ENCODE measurements around the gene SPINT4.
"Not testable (repeated sequence)": the region's sequence is repeated elsewhere in the genome, so short reads cannot be mapped to it uniquely, and the experiment has no call there.

The SPINT4 gene

DNA sequence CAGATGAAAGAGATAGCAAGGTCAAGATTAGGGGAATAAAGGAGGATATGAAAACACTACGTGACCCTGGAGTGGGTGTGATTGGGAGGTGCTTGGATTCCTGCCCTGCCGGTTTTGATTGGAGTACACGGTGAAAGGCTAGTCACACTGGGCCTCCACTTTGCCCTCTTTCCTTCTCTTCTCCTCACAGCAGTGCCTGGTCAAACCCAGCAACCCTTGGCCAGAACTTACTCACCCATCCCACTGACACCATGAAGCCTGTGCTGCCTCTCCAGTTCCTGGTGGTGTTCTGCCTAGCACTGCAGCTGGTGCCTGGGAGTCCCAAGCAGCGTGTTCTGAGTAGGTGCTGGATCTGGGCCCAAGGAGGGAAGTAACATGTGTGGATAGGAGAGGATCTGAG, 20.3 kb upstream of the SPINT4 start, which contains the start of gene WFDC13:
TSS of gene WFDC13 (plus strand) at position 166 of the 400 bp plus-strand sequence. CDS start at position 252, 86 bp downstream.
- no peaks in the 10 kb centered on the region for H3K36me3 ChIP-seq (ENCODE audit: insufficient read depth, low read length)
- H3K4me1 ChIP-seq (ENCODE audit: insufficient read depth, low read length, severe bottlenecking), result no peaks in the 10 kb centered on the region
- no peak within 1 kb of the TSS for H3K27ac ChIP-seq (ENCODE audit: low read depth, low read length, poor library complexity, severe bottlenecking)
- no peak within 1 kb of the TSS for H3K4me3 ChIP-seq (ENCODE audit: low read depth, low read length, poor library complexity, severe bottlenecking)
- H3K4me2 ChIP-seq (ENCODE audit: low read length), result no peak within 1 kb of the TSS
- no peaks in the 10 kb centered on the region for H3K9me3 ChIP-seq (ENCODE audit: low read length)
- H2AFZ ChIP-seq (ENCODE audit: low read length), result no peak within 1 kb of the TSS
- no peaks in the 10 kb centered on the region for H4K20me1 ChIP-seq (ENCODE audit: insufficient read depth, low read length)
- TF ChIP-seq, protein P1, sequence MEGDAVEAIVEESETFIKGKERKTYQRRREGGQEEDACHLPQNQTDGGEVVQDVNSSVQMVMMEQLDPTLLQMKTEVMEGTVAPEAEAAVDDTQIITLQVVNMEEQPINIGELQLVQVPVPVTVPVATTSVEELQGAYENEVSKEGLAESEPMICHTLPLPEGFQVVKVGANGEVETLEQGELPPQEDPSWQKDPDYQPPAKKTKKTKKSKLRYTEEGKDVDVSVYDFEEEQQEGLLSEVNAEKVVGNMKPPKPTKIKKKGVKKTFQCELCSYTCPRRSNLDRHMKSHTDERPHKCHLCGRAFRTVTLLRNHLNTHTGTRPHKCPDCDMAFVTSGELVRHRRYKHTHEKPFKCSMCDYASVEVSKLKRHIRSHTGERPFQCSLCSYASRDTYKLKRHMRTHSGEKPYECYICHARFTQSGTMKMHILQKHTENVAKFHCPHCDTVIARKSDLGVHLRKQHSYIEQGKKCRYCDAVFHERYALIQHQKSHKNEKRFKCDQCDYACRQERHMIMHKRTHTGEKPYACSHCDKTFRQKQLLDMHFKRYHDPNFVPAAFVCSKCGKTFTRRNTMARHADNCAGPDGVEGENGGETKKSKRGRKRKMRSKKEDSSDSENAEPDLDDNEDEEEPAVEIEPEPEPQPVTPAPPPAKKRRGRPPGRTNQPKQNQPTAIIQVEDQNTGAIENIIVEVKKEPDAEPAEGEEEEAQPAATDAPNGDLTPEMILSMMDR (IDR thresholded peaks at IDR 0.05; ENCODE audit: low read length), result no peak
- no peak for TF ChIP-seq EZH2 (IDR thresholded peaks at IDR 0.05; ENCODE audit: borderline replicate concordance, low read length)
- H3K9ac ChIP-seq (ENCODE audit: low read length), result no peak within 1 kb of the TSS
- no peaks in the 10 kb centered on the region for H3K27me3 ChIP-seq (ENCODE audit: insufficient read depth, low read length)
- H3K79me2 ChIP-seq (ENCODE audit: insufficient read depth, low read length), result no peaks in the 10 kb centered on the region
- no peaks in the 10 kb centered on the region for H3K9me2 ChIP-seq (ENCODE audit: low read depth, low read length)
- no peaks in the 10 kb centered on the region for H3F3A ChIP-seq (ENCODE audit: insufficient read depth, low read length)

DNA sequence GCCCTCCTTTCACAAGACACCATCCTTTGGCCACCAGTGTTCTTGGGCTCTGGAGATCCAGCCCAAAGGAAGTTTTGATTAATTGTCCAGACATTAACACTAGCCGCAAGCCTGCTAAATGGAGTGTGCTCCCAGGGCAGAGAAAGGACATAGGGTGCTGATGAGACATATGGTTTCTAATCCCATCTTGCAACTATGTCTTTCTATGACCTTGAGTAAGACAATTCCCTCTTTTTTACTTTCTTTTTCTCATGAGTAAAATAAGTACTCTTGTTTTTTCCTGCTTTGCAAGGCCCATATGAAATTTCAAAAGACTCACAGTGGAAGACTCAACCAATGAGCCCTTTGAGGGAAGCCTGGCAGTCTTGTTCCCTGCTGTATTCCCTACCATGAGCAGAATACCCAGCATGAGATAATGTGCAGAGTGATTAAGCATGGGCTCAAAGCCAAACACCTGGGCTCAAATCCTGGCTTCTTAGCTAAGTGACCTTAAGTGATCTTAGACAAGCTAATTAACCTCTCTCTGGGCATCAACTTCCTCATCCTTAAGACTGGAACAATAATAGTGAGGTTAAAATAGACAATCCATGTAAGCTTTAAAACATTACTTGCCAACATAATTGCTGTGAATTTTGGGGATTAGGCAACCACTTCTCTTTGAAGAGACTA, 17.0 kb upstream of the SPINT4 start, which contains the start of gene WFDC10B:
TSS of gene WFDC10B (minus strand) at position 51 of the 669 bp plus-strand sequence. CDS start 19,027 bp downstream, outside the sequence.
- H2AFZ ChIP-seq (ENCODE audit: low read length), result no peak within 1 kb of the TSS
- H3K27ac ChIP-seq (ENCODE audit: low read depth, low read length, poor library complexity, severe bottlenecking), result no peak within 1 kb of the TSS
- no peak within 1 kb of the TSS for H3K9ac ChIP-seq (ENCODE audit: low read length)
- no peaks in the 10 kb centered on the region for H3F3A ChIP-seq (ENCODE audit: insufficient read depth, low read length)
- no peaks in the 10 kb centered on the region for H3K27me3 ChIP-seq (ENCODE audit: insufficient read depth, low read length)
- no peaks in the 10 kb centered on the region for H4K20me1 ChIP-seq (ENCODE audit: insufficient read depth, low read length)
- H3K9me3 ChIP-seq (ENCODE audit: low read length), result no peaks in the 10 kb centered on the region
- no peaks in the 10 kb centered on the region for H3K9me2 ChIP-seq (ENCODE audit: low read depth, low read length)
- H3K4me2 ChIP-seq (ENCODE audit: low read length), result no peak within 1 kb of the TSS
- no peak within 1 kb of the TSS for H3K4me3 ChIP-seq (ENCODE audit: low read depth, low read length, poor library complexity, severe bottlenecking)
- H3K79me2 ChIP-seq (ENCODE audit: insufficient read depth, low read length), result no peaks in the 10 kb centered on the region
- TF ChIP-seq, protein P1 (IDR thresholded peaks at IDR 0.05; ENCODE audit: low read length), result no peak
- no peak for TF ChIP-seq EZH2 (IDR thresholded peaks at IDR 0.05; ENCODE audit: borderline replicate concordance, low read length)
- H3K4me1 ChIP-seq (ENCODE audit: insufficient read depth, low read length, severe bottlenecking), result no peaks in the 10 kb centered on the region
- H3K36me3 ChIP-seq (ENCODE audit: insufficient read depth, low read length), result no peaks in the 10 kb centered on the region

DNA sequence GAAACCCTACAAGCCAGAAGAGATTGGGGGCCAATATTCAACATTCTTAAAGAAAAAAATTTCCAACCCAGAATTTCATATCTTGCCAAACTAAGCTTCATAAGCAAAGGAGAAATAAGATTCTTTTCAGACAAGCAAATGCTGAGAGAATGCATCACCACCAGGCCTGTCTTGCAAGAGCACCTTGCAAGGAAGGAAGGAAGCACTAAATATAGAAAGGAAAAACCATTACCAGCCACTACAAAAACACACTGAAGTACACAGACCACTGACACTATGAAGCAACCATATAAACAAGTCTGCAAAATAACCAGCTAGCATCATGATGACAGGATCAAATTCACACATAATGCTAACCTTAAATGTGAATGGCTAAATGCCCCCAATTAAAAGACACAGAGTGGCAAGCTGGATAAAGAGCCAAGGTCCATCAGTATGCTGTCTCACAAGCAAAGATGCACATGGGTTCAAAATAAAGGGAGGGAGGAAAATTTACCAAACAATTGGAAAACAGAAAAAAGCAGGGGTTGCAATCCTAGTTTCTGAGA, 5.9 kb upstream of the SPINT4 start:
- not testable (repeated sequence) for H3F3A ChIP-seq (ENCODE audit: insufficient read depth, low read length); H3K9me3 ChIP-seq (ENCODE audit: low read length); H3K9ac ChIP-seq (ENCODE audit: low read length); H3K4me1 ChIP-seq (ENCODE audit: insufficient read depth, low read length, severe bottlenecking); H3K36me3 ChIP-seq (ENCODE audit: insufficient read depth, low read length); H3K4me3 ChIP-seq (ENCODE audit: low read depth, low read length, poor library complexity, severe bottlenecking); H3K9me2 ChIP-seq (ENCODE audit: low read depth, low read length); H3K79me2 ChIP-seq (ENCODE audit: insufficient read depth, low read length); H2AFZ ChIP-seq (ENCODE audit: low read length); H3K4me2 ChIP-seq (ENCODE audit: low read length); H3K27me3 ChIP-seq (ENCODE audit: insufficient read depth, low read length); H3K27ac ChIP-seq (ENCODE audit: low read depth, low read length, poor library complexity, severe bottlenecking); H4K20me1 ChIP-seq (ENCODE audit: insufficient read depth, low read length)
